Body of pancreas (tissue), 4 donors: ENCODE data around the gene NPAS2.

Experiments used
- CTCF ChIP-seq, 7 experiments: fragments of 450-650 bp in 4 of 7; fragments of 200-600 bp in 3 of 7; sonication (generic) in 3 of 7; IDR thresholded peaks; one replicate each; pipeline ENCODE4 v1.5.1; 2016 to 2019; ENCODE audit warnings: antibody characterized with exemption in 7 of 7
- POLR2A ChIP-seq, 3 donors: fragments of 450-650 bp; IDR thresholded peaks; one replicate each; pipeline ENCODE4 v1.6.1; 2016; ENCODE audit warnings: antibody characterized with exemption in 3 of 3, mild to moderate bottlenecking in 2 of 3

- TF ChIP-seq CTCF (IDR thresholded peaks at IDR 0.05) (no peak), POLR2A (IDR thresholded peaks at IDR 0.05) (no peak)
Observed at GRCh38 chr2:100880730-100881129, 60.8 kb downstream of the NPAS2 start.
